Endothelial cell (in vitro differentiated cells): ENCODE data around the gene MED27. TPM values are rescaled to one million over a fixed set of nuclear protein-coding genes. Genes with fewer than 3 reads are reported as not detected.

Experiments
- DNase-seq: peaks from one replicate; pipeline ENCODE4 v3.0.0; 2021; ENCODE audit warnings: low spot score
- H3K27ac Mint-ChIP-seq: one replicate; pipeline ENCODE4 v1.8.0; 2021; ENCODE audit warnings: mixed read lengths, inconsistent platforms; ENCODE audit not compliant: unreplicated experiment
- H3K27me3 Mint-ChIP-seq: one replicate; pipeline ENCODE4 v1.8.0; 2021; ENCODE audit warnings: mild to moderate bottlenecking, moderate library complexity, mixed read lengths, inconsistent platforms; ENCODE audit not compliant: unreplicated experiment
- H3K36me3 Mint-ChIP-seq: one replicate; pipeline ENCODE4 v1.8.0; 2021; ENCODE audit warnings: mild to moderate bottlenecking, low read depth, mixed read lengths, inconsistent platforms; ENCODE audit not compliant: unreplicated experiment
- H3K4me1 Mint-ChIP-seq: one replicate; pipeline ENCODE4 v1.8.0; 2021; ENCODE audit warnings: mild to moderate bottlenecking, mixed read lengths, inconsistent platforms; ENCODE audit not compliant: unreplicated experiment
- H3K4me3 Mint-ChIP-seq: one replicate; pipeline ENCODE4 v1.8.0; 2021; ENCODE audit warnings: mild to moderate bottlenecking, mixed read lengths, inconsistent platforms; ENCODE audit not compliant: unreplicated experiment
- H3K9me3 Mint-ChIP-seq: one replicate; pipeline ENCODE4 v1.8.0; 2021; ENCODE audit warnings: mixed read lengths, inconsistent platforms; ENCODE audit not compliant: unreplicated experiment
- CTCF ChIP-seq: fragments of 200-600 bp; sonication (generic); IDR thresholded peaks from one replicate; pipeline ENCODE4 v1.5.0; 2021; ENCODE audit warnings: antibody characterized with exemption; ENCODE audit not compliant: unreplicated experiment
- total RNA-seq: library from RNA; stranded (reverse); fragmentation: NEBNext Ultra II Directional; extraction: Animal tissue kit (Norgen Biotek cat#: 25700); gene quantifications from one replicate; pipeline ENCODE4 v1.2.1, GENCODE V29; 2021; ENCODE audit not compliant: unreplicated experiment

The MED27 gene
- total RNA-seq, 1 donor from 2014 or later = 24.0 TPM

GRCh38 chr9:131986576-131986975 lies 93.1 kb downstream of the MED27 start:
- peaks cover 3% of the 10 kb centered on the region for H3K27me3 Mint-ChIP-seq
- no peaks in the 10 kb centered on the region for H3K9me3 Mint-ChIP-seq
- no peak for TF ChIP-seq CTCF
- H3K4me3 Mint-ChIP-seq = no peak overlapping the region
- H3K36me3 Mint-ChIP-seq = no peaks in the 10 kb centered on the region
- DNase-seq = no peak
- H3K4me1 Mint-ChIP-seq = peaks cover 7% of the 10 kb centered on the region
- H3K27ac Mint-ChIP-seq = no peak overlapping the region

- Mint-ChIP-seq H3K9me3 (no peaks in the 10 kb centered on the region), H3K4me3 (no peak overlapping the region), H3K36me3 (no peaks in the 10 kb centered on the region), H3K4me1 (peaks cover 10% of the 10 kb centered on the region), H3K27ac (no peak overlapping the region), H3K27me3 (peaks cover 3% of the 10 kb centered on the region)
- no peak for TF ChIP-seq CTCF
- DNase-seq = no peak
Observed at GRCh38 chr9:131986089-131986488, 93.6 kb downstream of the MED27 start.

GRCh38 chr9:131984564-131984963 lies 95.1 kb downstream of the MED27 start:
- Mint-ChIP-seq H3K27me3 (peaks cover 3% of the 10 kb centered on the region), H3K4me3 (no peak overlapping the region), H3K36me3 (no peaks in the 10 kb centered on the region), H3K9me3 (no peaks in the 10 kb centered on the region), H3K27ac (no peak overlapping the region), H3K4me1 (peaks cover 5% of the 10 kb centered on the region)
- no peak for TF ChIP-seq CTCF
- DNase-seq = no peak

- H3K36me3 Mint-ChIP-seq = no peaks in the 10 kb centered on the region
- no peaks in the 10 kb centered on the region for H3K9me3 Mint-ChIP-seq
- H3K4me1 Mint-ChIP-seq = peaks cover 5% of the 10 kb centered on the region
- peaks cover 3% of the 10 kb centered on the region for H3K27me3 Mint-ChIP-seq
- no peak overlapping the region for H3K27ac Mint-ChIP-seq
- H3K4me3 Mint-ChIP-seq = no peak overlapping the region
- no peak for DNase-seq
- no peak for TF ChIP-seq CTCF
Observed at GRCh38 chr9:131982671-131983239, 96.9 kb downstream of the MED27 start.

GRCh38 chr9:131982102-131982501 lies 97.6 kb downstream of the MED27 start:
- Mint-ChIP-seq H3K27me3 (peaks cover 3% of the 10 kb centered on the region), H3K36me3 (no peaks in the 10 kb centered on the region), H3K4me1 (peaks cover 4% of the 10 kb centered on the region), H3K4me3 (no peak overlapping the region), H3K9me3 (no peaks in the 10 kb centered on the region), H3K27ac (no peak overlapping the region)
- no peak for TF ChIP-seq CTCF
- no peak for DNase-seq
